GM18907 (cell line): ENCODE results near the gene CD63.

Source experiments
- ATAC-seq: cut with Tn5 transposase; IDR thresholded peaks from one replicate; pipeline ENCODE4 v1.9.1; 2021; ENCODE audit warnings: mild to moderate bottlenecking, moderate library complexity; ENCODE audit not compliant: unreplicated experiment

CD63 gene

DNA sequence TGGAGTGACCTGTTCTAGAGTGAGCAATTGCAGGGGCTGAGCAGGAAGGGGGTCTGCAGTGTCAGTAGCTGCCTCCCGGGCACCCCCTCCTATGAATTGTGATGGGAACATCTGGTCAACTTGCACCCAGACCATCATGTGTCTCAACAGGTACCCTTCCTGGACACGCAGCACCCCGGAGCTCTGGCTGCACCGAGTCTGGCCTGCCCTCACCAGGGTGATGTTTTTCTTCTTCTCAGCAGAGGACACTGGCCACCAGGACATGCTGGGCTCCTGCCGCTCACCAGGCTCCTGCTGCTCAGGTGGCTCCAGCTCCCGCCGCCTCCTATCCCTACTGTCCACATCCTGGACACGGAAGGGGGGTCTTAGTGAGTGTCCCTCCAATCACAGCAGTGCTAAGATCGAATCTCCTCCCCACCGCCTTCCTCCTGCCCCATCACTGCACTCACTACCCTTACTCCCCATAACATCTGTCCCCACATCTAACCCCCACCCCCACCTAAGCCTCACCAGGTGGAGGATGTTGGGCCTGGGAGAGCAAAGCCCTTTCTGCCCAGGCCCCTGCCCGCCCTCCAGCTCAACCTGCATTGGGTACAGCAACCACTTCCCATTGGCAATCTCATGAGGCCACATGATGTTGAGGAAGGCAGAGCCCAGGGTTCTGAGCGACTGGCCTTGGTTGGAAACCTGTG lies 36.0 kb downstream of the CD63 start:
- ATAC-seq, result no peak

GRCh38 chr12:55688716-55689655 lies 39.8 kb downstream of the CD63 start:
- ATAC-seq, result no peak

DNA sequence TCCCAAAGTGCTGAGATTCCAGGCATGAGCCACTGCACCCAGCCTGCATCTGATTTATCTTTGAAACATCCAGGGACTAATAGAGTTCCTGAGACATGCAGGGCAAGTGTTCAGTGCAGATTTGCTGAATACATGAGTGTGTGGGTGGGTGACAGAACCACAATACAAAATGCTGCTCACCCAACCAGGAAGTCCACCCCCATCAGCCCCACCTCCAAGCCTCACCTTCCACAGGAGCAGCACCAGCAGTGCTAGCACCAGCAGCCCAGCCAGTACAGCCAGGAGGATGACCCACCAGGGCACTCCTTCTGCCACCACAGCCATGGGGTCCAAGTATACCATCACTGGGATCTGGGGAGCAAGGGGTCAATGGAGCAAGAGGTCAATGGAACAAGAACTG lies 41.1 kb downstream of the CD63 start:
- no peak for ATAC-seq

- ATAC-seq, result no peak
Observed at GRCh38 chr12:55686366-55687010, 42.3 kb downstream of the CD63 start.

DNA sequence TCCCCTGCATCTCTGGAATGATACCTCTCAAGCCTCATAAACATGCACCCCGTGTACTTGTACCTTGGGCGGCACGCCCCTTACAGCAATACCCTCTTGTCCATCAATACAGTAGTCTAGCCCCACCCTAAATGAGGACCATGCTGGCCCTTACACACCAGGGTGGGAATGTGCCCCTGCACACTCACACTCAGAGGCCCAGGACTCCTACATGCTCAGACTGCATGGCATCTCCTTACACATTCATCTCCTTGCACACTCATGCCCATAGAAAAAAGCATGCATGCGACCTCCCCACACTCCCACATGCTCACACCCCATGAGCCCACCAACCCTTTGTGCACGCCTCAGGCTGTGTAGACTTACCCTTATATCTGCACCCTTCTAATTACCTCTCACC lies 43.1 kb downstream of the CD63 start:
- no peak for ATAC-seq

- no peak for ATAC-seq
Observed at GRCh38 chr12:55684761-55685370, 43.9 kb downstream of the CD63 start.

DNA sequence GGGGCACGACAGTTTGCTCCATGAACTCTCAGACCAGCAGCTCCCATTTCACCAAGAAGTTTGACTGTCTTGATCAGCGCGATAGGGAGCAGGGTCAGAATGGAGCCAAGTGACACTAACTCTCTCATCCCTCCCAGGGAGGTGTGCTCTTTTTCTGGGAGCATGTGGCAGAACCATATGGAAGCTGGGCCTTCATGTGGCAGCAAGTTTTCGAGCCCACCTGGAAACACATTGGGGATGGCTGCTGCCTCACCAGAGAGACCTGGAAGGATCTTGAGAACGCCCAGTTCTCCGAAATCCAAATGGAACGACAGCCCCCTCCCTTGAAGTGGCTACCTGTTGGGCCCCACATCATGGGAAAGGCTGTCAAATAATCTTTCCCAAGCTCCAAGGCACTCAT lies 45.1 kb downstream of the CD63 start:
- no peak for ATAC-seq

DNA sequence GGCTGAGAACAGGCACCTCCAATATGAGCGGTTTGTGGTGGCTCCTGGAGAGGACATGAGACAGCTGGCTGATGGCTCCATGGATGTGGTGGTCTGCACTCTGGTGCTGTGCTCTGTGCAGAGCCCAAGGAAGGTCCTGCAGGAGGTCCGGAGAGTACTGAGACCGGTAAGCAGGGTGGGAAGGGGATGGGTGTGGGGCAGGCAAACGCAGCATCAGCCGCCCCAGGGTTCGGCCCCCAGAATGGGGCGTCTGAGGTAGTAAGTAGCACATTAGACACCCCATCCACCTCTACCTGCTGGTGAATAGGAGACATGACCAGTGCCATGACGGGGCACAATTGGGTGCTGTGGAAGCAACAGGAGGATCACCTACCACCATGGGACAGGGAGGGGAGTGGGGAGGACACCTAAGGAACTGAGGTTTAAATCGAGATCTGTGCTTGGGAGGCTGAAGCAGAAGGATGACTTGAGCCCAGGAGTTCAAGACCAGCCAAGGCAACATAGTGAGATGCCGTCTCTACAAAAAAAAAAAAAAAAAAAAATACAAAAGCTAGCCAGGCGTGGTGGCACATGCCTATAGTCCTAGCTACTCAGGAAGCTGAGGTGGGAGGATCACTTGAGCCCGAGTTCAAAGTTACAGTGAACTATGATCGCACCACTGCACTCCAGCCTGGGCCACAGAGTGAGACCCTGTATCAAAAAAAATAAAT lies 46.6 kb downstream of the CD63 start:
- no peak for ATAC-seq

GRCh38 chr12:55681142-55682077 lies 47.4 kb downstream of the CD63 start:
- ATAC-seq, result no peak

DNA sequence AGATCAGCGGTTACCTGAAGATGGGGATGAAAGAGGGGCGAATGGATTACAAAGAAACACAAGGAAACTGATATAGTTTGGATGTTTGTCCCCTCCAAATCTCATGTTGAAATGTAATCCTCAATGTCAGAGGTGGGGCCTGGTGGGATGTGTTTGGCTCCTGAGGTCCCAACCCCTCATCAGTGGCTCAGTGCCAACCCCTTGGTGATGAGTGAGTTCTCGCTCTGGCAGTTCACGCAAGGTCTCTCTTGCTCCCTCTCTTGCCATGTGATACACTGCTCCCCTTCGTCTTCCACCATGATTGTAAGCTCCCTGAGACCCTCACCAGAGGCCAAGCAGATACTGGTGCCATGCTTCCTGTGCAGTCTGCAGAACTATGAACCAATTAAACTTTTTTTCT lies 49.1 kb downstream of the CD63 start:
- ATAC-seq, result no peak

DNA sequence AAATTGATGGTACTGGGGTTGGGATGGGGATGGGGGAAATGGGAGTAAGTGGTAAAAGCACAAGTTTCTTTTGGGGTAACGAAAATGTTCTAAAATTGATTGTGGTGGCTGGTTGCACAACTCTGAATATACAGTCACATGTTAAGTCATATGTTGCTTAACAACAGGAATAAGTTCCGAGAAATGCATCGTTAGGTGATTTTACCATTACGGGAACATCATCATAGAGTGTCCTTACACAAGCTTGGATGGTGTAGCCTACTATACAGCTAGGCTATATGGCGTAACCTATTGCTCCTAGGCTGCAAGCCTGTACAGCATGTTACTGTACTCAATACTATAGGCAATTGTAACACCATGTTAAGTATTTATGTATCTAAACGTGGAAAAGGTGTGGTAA lies 52.1 kb downstream of the CD63 start:
- no peak for ATAC-seq

DNA sequence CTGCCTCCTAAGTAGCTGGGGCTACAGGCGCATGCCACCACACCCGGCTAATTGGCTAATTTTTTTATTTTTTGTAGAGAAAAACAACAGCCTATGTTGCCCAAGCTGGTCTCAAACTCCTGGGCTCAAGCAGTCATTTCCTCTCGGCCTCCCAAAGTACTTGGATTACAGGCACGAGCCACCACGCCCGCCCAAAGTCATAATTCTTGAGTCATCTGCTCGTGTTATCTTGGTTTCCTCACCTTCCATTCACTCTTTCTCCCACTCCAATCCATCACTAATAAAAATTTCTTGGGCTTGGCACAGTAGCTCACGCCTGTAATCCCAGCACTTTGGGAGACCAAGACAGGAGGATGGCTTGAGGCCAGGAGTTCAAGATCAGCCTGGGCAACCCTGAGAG lies 53.1 kb downstream of the CD63 start:
- no peak for ATAC-seq
